AG09309 (cell line): ENCODE data around the gene TTC38.
A peak's percentile ranks its signal among the peaks of the same experiment; 100 is the strongest.

Experiments
- DNase-seq: peaks from one replicate; pipeline ENCODE4 v3.0.0-alpha.2; 2010; ENCODE audit warnings: low read depth
- H3K4me3 ChIP-seq: 2 replicates; pipeline ENCODE4 v1.5.1; 2011; ENCODE audit warnings: mild to moderate bottlenecking, low read depth, low read length, moderate library complexity; ENCODE audit not compliant: control insufficient read depth
- CTCF ChIP-seq: IDR thresholded peaks from 2 replicates; pipeline ENCODE4 v1.5.1; 2011; ENCODE audit warnings: mild to moderate bottlenecking, low read depth, low read length, inconsistent platforms; ENCODE audit not compliant: insufficient read depth, control insufficient read depth; ENCODE audit errors: missing control alignments

TTC38 gene

DNA sequence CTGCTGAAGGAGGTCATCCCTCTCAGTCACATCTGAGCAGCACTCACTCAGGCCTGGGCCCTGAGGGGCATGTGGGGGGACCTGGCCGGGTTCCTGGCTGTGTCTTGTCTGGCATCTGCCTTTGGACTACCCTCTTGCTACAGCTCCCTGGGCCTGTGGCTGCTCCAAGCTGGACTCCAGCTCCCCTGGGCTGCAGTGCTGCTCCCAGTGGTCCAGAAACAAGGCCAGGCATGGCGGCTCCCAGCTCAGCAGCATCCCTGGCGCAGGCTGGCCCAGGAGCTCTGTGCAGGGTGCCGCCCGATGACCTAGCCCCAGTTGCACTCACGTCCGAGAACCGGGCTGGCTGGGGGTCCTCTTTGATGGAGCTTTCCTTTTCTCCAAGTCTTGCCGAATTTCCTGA, 23.0 kb upstream of the TTC38 start:
- DNase-seq: no peak
- no peak overlapping the region for H3K4me3 ChIP-seq

GRCh38 chr22:46245511-46245910, 22.3 kb upstream of the TTC38 start:
- TF ChIP-seq CTCF: no peak
- DNase-seq: no peak
- H3K4me3 ChIP-seq: no peak overlapping the region

More for the DNA sequence above, 23.0 kb upstream of the TTC38 start:
- no peak for TF ChIP-seq CTCF

DNA sequence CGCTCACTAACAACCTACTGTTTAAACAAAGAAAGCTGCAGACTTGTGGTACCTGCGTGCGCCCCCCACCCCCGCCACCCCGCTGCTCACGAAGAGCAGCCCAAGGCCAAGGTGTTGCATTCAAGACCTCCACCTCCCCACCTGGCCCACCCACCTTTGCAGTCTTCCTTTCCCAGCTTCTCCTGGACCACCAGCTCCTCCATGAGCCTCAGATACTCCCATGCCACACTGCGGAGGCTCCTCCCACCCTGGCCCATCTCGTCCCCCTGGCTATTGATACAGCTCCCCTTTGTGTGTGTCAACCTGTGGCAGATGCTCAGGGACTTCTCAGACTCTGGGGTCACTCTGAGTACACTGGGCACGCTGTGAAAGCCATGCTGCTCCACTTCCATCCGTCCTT, 21.6 kb upstream of the TTC38 start:
- TF ChIP-seq CTCF: no peak
- no peak for DNase-seq
- no peak overlapping the region for H3K4me3 ChIP-seq

GRCh38 chr22:46247443-46247975, 20.3 kb upstream of the TTC38 start:
- no peak for TF ChIP-seq CTCF
- H3K4me3 ChIP-seq: no peak overlapping the region
- DNase-seq: no peak

GRCh38 chr22:46250035-46250782, 17.6 kb upstream of the TTC38 start, which contains the start of gene CDPF1:
TSS of gene CDPF1 (minus strand) at chr22:46250293. CDS start at chr22:46248284, 2,009 bp downstream.
- peak within 1 kb of the TSS; percentile 63 for H3K4me3 ChIP-seq
- peak; percentile 18 for DNase-seq
- TF ChIP-seq CTCF: no peak

DNA sequence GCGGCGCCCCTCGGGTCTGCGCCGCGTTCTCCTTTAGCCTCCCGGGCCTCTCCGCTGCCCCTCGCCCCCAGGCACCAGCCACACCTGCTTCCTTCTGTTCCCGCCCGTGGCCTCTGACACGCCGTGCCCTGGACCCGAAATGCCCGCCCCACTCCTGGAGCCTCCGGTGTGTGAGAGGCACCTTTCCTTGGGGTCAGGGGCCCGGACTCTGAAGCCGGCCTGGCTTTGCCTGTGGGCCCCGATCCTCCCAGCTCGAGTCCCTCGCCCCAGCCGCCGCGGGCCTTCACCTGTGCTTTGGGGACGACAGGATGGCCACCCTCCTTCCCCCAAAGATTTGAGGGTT, 17.1 kb upstream of the TTC38 start:
- H3K4me3 ChIP-seq: peak overlapping the region; percentile 63
- DNase-seq: no peak
- TF ChIP-seq CTCF: no peak
